ENCODE measurements around the gene SSPN. TPM values are rescaled to one million over a fixed set of nuclear protein-coding genes. Genes with fewer than 3 reads are reported as not detected.

SSPN gene
- total RNA-seq, 1 experiment from 2014 or later, result 1.8 TPM

GRCh38 chr12:26226122-26226521, 30.7 kb downstream of the SSPN start:
- ATAC-seq (peak; percentile 14; the same call in 1 of the 2 replicates), DNase-seq (ENCODE audit: low spot score) (no peak)
- H3K9me3 Mint-ChIP-seq, result no peaks in the 10 kb centered on the region
- no peaks in the 10 kb centered on the region for H3K36me3 Mint-ChIP-seq
- H3K27ac Mint-ChIP-seq, result no peak overlapping the region
- peaks cover 43% of the 10 kb centered on the region for H3K27me3 Mint-ChIP-seq (ENCODE audit: low read depth)
- ChIA-PET POLR2A (interaction anchor here (1.5 kb wide), 1 partner anchor 13 kb away, joined by 3 read pairs; no protein-coding TSS in a partner anchor), CTCF (interaction anchor here (1.0 to 1.5 kb wide), 3 partner anchors 39 to 240 kb away, joined by 3 read pairs; no protein-coding TSS in a partner anchor)
- peak overlapping the region; percentile 70 for H3K4me3 Mint-ChIP-seq
- peaks cover 19% of the 10 kb centered on the region for H3K4me1 Mint-ChIP-seq
- TF ChIP-seq ATF1 (CRISPR knock-in tag; IDR thresholded peaks at IDR 0.05) (no peak), NR1H2 (CRISPR knock-in tag; IDR thresholded peaks at IDR 0.05) (no peak), GRHL2 (CRISPR knock-in tag; IDR thresholded peaks at IDR 0.05; ENCODE audit: insufficient replicate concordance, severe bottlenecking) (no peak), ZMAT4 (CRISPR knock-in tag; IDR thresholded peaks at IDR 0.05) (no peak), CDX4 (CRISPR knock-in tag; IDR thresholded peaks at IDR 0.05; ENCODE audit: borderline replicate concordance) (no peak), IRF2 (CRISPR knock-in tag; IDR thresholded peaks at IDR 0.05; ENCODE audit: borderline replicate concordance, low read depth) (no peak), SMAD4 (CRISPR knock-in tag; IDR thresholded peaks at IDR 0.05) (no peak), FOXJ3 (CRISPR knock-in tag; IDR thresholded peaks at IDR 0.05; ENCODE audit: borderline replicate concordance) (no peak), SP1 (CRISPR knock-in tag; conservative IDR thresholded peaks at IDR 0.05) (no peak), STAT6 (CRISPR knock-in tag; conservative IDR thresholded peaks at IDR 0.05; ENCODE audit: low read depth) (no peak), OVOL2 (CRISPR knock-in tag; IDR thresholded peaks at IDR 0.05; ENCODE audit: borderline replicate concordance) (no peak), IRF1 (CRISPR knock-in tag; IDR thresholded peaks at IDR 0.05) (no peak)
- TF ChIP-seq, protein P1, sequence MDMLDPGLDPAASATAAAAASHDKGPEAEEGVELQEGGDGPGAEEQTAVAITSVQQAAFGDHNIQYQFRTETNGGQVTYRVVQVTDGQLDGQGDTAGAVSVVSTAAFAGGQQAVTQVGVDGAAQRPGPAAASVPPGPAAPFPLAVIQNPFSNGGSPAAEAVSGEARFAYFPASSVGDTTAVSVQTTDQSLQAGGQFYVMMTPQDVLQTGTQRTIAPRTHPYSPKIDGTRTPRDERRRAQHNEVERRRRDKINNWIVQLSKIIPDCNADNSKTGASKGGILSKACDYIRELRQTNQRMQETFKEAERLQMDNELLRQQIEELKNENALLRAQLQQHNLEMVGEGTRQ (CRISPR knock-in tag; IDR thresholded peaks at IDR 0.05), result no peak
- TF ChIP-seq, protein P2, sequence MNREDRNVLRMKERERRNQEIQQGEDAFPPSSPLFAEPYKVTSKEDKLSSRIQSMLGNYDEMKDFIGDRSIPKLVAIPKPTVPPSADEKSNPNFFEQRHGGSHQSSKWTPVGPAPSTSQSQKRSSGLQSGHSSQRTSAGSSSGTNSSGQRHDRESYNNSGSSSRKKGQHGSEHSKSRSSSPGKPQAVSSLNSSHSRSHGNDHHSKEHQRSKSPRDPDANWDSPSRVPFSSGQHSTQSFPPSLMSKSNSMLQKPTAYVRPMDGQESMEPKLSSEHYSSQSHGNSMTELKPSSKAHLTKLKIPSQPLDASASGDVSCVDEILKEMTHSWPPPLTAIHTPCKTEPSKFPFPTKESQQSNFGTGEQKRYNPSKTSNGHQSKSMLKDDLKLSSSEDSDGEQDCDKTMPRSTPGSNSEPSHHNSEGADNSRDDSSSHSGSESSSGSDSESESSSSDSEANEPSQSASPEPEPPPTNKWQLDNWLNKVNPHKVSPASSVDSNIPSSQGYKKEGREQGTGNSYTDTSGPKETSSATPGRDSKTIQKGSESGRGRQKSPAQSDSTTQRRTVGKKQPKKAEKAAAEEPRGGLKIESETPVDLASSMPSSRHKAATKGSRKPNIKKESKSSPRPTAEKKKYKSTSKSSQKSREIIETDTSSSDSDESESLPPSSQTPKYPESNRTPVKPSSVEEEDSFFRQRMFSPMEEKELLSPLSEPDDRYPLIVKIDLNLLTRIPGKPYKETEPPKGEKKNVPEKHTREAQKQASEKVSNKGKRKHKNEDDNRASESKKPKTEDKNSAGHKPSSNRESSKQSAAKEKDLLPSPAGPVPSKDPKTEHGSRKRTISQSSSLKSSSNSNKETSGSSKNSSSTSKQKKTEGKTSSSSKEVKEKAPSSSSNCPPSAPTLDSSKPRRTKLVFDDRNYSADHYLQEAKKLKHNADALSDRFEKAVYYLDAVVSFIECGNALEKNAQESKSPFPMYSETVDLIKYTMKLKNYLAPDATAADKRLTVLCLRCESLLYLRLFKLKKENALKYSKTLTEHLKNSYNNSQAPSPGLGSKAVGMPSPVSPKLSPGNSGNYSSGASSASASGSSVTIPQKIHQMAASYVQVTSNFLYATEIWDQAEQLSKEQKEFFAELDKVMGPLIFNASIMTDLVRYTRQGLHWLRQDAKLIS (CRISPR knock-in tag; IDR thresholded peaks at IDR 0.05; ENCODE audit: borderline replicate concordance), result no peak
- TF ChIP-seq, protein P3, sequence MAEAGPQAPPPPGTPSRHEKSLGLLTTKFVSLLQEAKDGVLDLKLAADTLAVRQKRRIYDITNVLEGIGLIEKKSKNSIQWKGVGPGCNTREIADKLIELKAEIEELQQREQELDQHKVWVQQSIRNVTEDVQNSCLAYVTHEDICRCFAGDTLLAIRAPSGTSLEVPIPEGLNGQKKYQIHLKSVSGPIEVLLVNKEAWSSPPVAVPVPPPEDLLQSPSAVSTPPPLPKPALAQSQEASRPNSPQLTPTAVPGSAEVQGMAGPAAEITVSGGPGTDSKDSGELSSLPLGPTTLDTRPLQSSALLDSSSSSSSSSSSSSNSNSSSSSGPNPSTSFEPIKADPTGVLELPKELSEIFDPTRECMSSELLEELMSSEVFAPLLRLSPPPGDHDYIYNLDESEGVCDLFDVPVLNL (CRISPR knock-in tag; IDR thresholded peaks at IDR 0.05; ENCODE audit: borderline replicate concordance, low read depth), result no peak
- TF ChIP-seq, protein P4, sequence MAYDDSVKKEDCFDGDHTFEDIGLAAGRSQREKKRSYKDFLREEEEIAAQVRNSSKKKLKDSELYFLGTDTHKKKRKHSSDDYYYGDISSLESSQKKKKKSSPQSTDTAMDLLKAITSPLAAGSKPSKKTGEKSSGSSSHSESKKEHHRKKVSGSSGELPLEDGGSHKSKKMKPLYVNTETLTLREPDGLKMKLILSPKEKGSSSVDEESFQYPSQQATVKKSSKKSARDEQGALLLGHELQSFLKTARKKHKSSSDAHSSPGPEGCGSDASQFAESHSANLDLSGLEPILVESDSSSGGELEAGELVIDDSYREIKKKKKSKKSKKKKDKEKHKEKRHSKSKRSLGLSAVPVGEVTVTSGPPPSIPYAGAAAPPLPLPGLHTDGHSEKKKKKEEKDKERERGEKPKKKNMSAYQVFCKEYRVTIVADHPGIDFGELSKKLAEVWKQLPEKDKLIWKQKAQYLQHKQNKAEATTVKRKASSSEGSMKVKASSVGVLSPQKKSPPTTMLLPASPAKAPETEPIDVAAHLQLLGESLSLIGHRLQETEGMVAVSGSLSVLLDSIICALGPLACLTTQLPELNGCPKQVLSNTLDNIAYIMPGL (CRISPR knock-in tag; IDR thresholded peaks at IDR 0.05), result no peak
- TF ChIP-seq, protein P5, sequence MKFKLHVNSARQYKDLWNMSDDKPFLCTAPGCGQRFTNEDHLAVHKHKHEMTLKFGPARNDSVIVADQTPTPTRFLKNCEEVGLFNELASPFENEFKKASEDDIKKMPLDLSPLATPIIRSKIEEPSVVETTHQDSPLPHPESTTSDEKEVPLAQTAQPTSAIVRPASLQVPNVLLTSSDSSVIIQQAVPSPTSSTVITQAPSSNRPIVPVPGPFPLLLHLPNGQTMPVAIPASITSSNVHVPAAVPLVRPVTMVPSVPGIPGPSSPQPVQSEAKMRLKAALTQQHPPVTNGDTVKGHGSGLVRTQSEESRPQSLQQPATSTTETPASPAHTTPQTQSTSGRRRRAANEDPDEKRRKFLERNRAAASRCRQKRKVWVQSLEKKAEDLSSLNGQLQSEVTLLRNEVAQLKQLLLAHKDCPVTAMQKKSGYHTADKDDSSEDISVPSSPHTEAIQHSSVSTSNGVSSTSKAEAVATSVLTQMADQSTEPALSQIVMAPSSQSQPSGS (CRISPR knock-in tag; IDR thresholded peaks at IDR 0.05; ENCODE audit: borderline replicate concordance, low read depth), result no peak
- TF ChIP-seq, protein P6, sequence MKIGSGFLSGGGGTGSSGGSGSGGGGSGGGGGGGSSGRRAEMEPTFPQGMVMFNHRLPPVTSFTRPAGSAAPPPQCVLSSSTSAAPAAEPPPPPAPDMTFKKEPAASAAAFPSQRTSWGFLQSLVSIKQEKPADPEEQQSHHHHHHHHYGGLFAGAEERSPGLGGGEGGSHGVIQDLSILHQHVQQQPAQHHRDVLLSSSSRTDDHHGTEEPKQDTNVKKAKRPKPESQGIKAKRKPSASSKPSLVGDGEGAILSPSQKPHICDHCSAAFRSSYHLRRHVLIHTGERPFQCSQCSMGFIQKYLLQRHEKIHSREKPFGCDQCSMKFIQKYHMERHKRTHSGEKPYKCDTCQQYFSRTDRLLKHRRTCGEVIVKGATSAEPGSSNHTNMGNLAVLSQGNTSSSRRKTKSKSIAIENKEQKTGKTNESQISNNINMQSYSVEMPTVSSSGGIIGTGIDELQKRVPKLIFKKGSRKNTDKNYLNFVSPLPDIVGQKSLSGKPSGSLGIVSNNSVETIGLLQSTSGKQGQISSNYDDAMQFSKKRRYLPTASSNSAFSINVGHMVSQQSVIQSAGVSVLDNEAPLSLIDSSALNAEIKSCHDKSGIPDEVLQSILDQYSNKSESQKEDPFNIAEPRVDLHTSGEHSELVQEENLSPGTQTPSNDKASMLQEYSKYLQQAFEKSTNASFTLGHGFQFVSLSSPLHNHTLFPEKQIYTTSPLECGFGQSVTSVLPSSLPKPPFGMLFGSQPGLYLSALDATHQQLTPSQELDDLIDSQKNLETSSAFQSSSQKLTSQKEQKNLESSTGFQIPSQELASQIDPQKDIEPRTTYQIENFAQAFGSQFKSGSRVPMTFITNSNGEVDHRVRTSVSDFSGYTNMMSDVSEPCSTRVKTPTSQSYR (CRISPR knock-in tag; IDR thresholded peaks at IDR 0.05), result no peak
